ENCODE results near the gene DHX15. TPM values are rescaled to one million over a fixed set of nuclear protein-coding genes. Genes with fewer than 3 reads are reported as not detected.
A peak's percentile ranks its signal among the peaks of the same experiment; 100 is the strongest.

The DHX15 gene
- total and polyA plus RNA-seq, 2 of the 13 experiments (the other 11 are each of a cell fraction or from before 2014, with no cell fraction given): 92.9 to 165 TPM

- peak; percentile 53 for TF ChIP-seq KLF12 (CRISPR knock-in tag; IDR thresholded peaks at IDR 0.05; ENCODE audit: borderline replicate concordance)
- TF ChIP-seq KDM5B (CRISPR knock-in tag; IDR thresholded peaks at IDR 0.05; ENCODE audit: borderline replicate concordance): peak; percentile 59; the same call in 1 of the 2 replicates
- TF ChIP-seq MBD4 (IDR thresholded peaks at IDR 0.05; ENCODE audit: borderline replicate concordance, low read length): no peak
- TF ChIP-seq, protein P1, sequence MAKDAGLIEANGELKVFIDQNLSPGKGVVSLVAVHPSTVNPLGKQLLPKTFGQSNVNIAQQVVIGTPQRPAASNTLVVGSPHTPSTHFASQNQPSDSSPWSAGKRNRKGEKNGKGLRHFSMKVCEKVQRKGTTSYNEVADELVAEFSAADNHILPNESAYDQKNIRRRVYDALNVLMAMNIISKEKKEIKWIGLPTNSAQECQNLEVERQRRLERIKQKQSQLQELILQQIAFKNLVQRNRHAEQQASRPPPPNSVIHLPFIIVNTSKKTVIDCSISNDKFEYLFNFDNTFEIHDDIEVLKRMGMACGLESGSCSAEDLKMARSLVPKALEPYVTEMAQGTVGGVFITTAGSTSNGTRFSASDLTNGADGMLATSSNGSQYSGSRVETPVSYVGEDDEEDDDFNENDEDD (CRISPR knock-in tag; IDR thresholded peaks at IDR 0.05; ENCODE audit: borderline replicate concordance): peak; percentile 97
- peak; percentile 89 for TF ChIP-seq MAX (IDR thresholded peaks at IDR 0.05)
- peak; percentile 27; the same call in 1 of the 2 replicates for TF ChIP-seq ZBTB20 (CRISPR knock-in tag; IDR thresholded peaks at IDR 0.05; ENCODE audit: borderline replicate concordance, low read depth)
- TF ChIP-seq, protein P2, sequence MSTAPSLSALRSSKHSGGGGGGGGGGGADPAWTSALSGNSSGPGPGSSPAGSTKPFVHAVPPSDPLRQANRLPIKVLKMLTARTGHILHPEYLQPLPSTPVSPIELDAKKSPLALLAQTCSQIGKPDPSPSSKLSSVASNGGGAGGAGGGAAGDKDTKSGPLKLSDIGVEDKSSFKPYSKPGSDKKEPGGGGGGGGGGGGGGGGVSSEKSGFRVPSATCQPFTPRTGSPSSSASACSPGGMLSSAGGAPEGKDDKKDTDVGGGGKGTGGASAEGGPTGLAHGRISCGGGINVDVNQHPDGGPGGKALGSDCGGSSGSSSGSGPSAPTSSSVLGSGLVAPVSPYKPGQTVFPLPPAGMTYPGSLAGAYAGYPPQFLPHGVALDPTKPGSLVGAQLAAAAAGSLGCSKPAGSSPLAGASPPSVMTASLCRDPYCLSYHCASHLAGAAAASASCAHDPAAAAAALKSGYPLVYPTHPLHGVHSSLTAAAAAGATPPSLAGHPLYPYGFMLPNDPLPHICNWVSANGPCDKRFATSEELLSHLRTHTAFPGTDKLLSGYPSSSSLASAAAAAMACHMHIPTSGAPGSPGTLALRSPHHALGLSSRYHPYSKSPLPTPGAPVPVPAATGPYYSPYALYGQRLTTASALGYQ (CRISPR knock-in tag; IDR thresholded peaks at IDR 0.05): peak; percentile 43; the same call in 1 of the 2 replicates
- no peak for TF ChIP-seq ZNF597 (CRISPR knock-in tag; IDR thresholded peaks at IDR 0.05)
- peak; percentile 46 for TF ChIP-seq PATZ1 (CRISPR knock-in tag; IDR thresholded peaks at IDR 0.05)
- no peak for TF ChIP-seq ZNF674 (CRISPR knock-in tag; IDR thresholded peaks at IDR 0.05; ENCODE audit: low read depth)
- peak; percentile 88; the same call in 1 of the 2 replicates for TF ChIP-seq ZNF280B (CRISPR knock-in tag; IDR thresholded peaks at IDR 0.05; ENCODE audit: borderline replicate concordance)
- 0 out of 2 replicates have a peak, but pooled peaks have one; percentile 30 for TF ChIP-seq MIER3 (CRISPR knock-in tag; IDR thresholded peaks at IDR 0.05; ENCODE audit: borderline replicate concordance)
- 0 out of 2 replicates have a peak, but pooled peaks have one; percentile 54 for TF ChIP-seq BRCA1 (CRISPR knock-in tag; IDR thresholded peaks at IDR 0.05)
- TF ChIP-seq ZNF775 (CRISPR knock-in tag; IDR thresholded peaks at IDR 0.05; ENCODE audit: borderline replicate concordance): no peak
- peak; percentile 90 for TF ChIP-seq ZHX1 (CRISPR knock-in tag; IDR thresholded peaks at IDR 0.05; ENCODE audit: low read depth)
Observed at GRCh38 chr4:24584211-24584850, at the start of gene DHX15 (continued).

Measured in HepG2 (cell line).